Activated T-cell treated with anti-CD3 and anti-CD28 coated beads, Interleukin-2, amount 50 U/mL, for 4 hours (primary cell): ENCODE measurements around the gene NR2F1-AS1. TPM values are rescaled to one million over a fixed set of nuclear protein-coding genes. Genes with fewer than 3 reads are reported as not detected.

Experiments used
- ATAC-seq, 2 donors: fragments of 200-7000 bp; cut with Tn5 transposase; one replicate each; pipeline ENCODE4 v1.10.0; 2021
- DNase-seq: peaks from one replicate; pipeline ENCODE4 v3.0.0-alpha.2; 2020
- H3K27me3 Mint-ChIP-seq: one replicate; pipeline ENCODE4 v1.8.0; 2021; ENCODE audit warnings: low read depth, mixed read lengths
- H3K36me3 Mint-ChIP-seq: one replicate; pipeline ENCODE4 v1.8.0; 2022; ENCODE audit warnings: mixed read lengths; ENCODE audit not compliant: insufficient read depth
- H3K4me1 Mint-ChIP-seq: one replicate; pipeline ENCODE4 v1.8.0; 2021; ENCODE audit warnings: low read depth, mixed read lengths
- H3K4me3 Mint-ChIP-seq: one replicate; pipeline ENCODE4 v1.8.0; 2021; ENCODE audit warnings: mild to moderate bottlenecking, moderate library complexity, mixed read lengths
- H3K9me3 Mint-ChIP-seq: one replicate; pipeline ENCODE4 v1.8.0; 2021; ENCODE audit warnings: mixed read lengths
- total RNA-seq, 3 donors: library from RNA; stranded (reverse); gene quantifications; one replicate each; pipeline ENCODE4 v1.2.1, GENCODE V29; 2021

The NR2F1-AS1 gene
- total RNA-seq, 3 donors from 2014 or later = not detected

GRCh38 chr5:93587597-93588351 is 6.8 kb upstream of the NR2F1-AS1 start:
- Mint-ChIP-seq H3K4me1 (peaks cover 13% of the 10 kb centered on the region), H3K27me3 (peaks cover 69% of the 10 kb centered on the region), H3K4me3 (no peak overlapping the region), H3K36me3 (no peaks in the 10 kb centered on the region), H3K9me3 (peaks cover 4% of the 10 kb centered on the region)
- no peak for DNase-seq
- no peak for ATAC-seq

GRCh38 chr5:93586736-93587596 is 5.9 kb upstream of the NR2F1-AS1 start:
- Mint-ChIP-seq H3K36me3 (no peaks in the 10 kb centered on the region), H3K27me3 (peaks cover 63% of the 10 kb centered on the region), H3K4me1 (peaks cover 13% of the 10 kb centered on the region), H3K9me3 (peaks cover 4% of the 10 kb centered on the region), H3K4me3 (no peak overlapping the region)
- no peak for DNase-seq
- no peak for ATAC-seq

- H3K36me3 Mint-ChIP-seq = no peaks in the 10 kb centered on the region
- no peak for ATAC-seq
- peaks cover 14% of the 10 kb centered on the region for H3K4me1 Mint-ChIP-seq
- peaks cover 54% of the 10 kb centered on the region for H3K27me3 Mint-ChIP-seq
- peaks cover 4% of the 10 kb centered on the region for H3K9me3 Mint-ChIP-seq
- peak overlapping the region; percentile 69 for H3K4me3 Mint-ChIP-seq
- no peak for DNase-seq
Observed at GRCh38 chr5:93585767-93586385, 4.9 kb upstream of the NR2F1-AS1 start.

- peak overlapping the region; percentile 69 for H3K4me3 Mint-ChIP-seq
- ATAC-seq (no peak), DNase-seq (no peak)
- peaks cover 21% of the 10 kb centered on the region for H3K4me1 Mint-ChIP-seq
- H3K36me3 Mint-ChIP-seq = no peaks in the 10 kb centered on the region
- peaks cover 54% of the 10 kb centered on the region for H3K27me3 Mint-ChIP-seq
- peaks cover 4% of the 10 kb centered on the region for H3K9me3 Mint-ChIP-seq
Observed at GRCh38 chr5:93585041-93585766, 4.2 kb upstream of the NR2F1-AS1 start.

- Mint-ChIP-seq H3K4me3 (no peak overlapping the region), H3K4me1 (peaks cover 25% of the 10 kb centered on the region), H3K27me3 (peaks cover 51% of the 10 kb centered on the region), H3K36me3 (no peaks in the 10 kb centered on the region), H3K9me3 (peaks cover 4% of the 10 kb centered on the region)
- ATAC-seq (no peak), DNase-seq (no peak)
Observed at GRCh38 chr5:93584596-93585040, 3.6 kb upstream of the NR2F1-AS1 start.

GRCh38 chr5:93583768-93584595 is 3.0 kb upstream of the NR2F1-AS1 start:
- Mint-ChIP-seq H3K27me3 (peaks cover 44% of the 10 kb centered on the region), H3K36me3 (no peaks in the 10 kb centered on the region), H3K4me3 (peak overlapping the region; percentile 73), H3K4me1 (peaks cover 25% of the 10 kb centered on the region), H3K9me3 (peaks cover 4% of the 10 kb centered on the region)
- peak; percentile 33 to 57 for ATAC-seq
- no peak for DNase-seq

- no peak for DNase-seq
- no peak for ATAC-seq
- peak overlapping the region; percentile 73 for H3K4me3 Mint-ChIP-seq
- H3K27me3 Mint-ChIP-seq = peaks cover 45% of the 10 kb centered on the region
- H3K36me3 Mint-ChIP-seq = no peaks in the 10 kb centered on the region
- peaks cover 23% of the 10 kb centered on the region for H3K4me1 Mint-ChIP-seq
- no peaks in the 10 kb centered on the region for H3K9me3 Mint-ChIP-seq
Observed at GRCh38 chr5:93583439-93583767, 2.4 kb upstream of the NR2F1-AS1 start.

GRCh38 chr5:93582677-93583438 is 1.8 kb upstream of the NR2F1-AS1 start, which contains the start of gene NR2F1:
NR2F1 (plus strand) TSS chr5:93583222; CDS start chr5:93585024, 1,802 bp downstream.
- Mint-ChIP-seq H3K36me3 (no peaks in the 10 kb centered on the region), H3K27me3 (peaks cover 46% of the 10 kb centered on the region), H3K4me1 (peaks cover 20% of the 10 kb centered on the region), H3K9me3 (no peaks in the 10 kb centered on the region), H3K4me3 (peak within 1 kb of the TSS; percentile 73)
- DNase-seq (no peak), ATAC-seq (no peak)

- no peak for DNase-seq
- Mint-ChIP-seq H3K9me3 (no peaks in the 10 kb centered on the region), H3K4me1 (peaks cover 18% of the 10 kb centered on the region), H3K36me3 (no peaks in the 10 kb centered on the region), H3K4me3 (no peak overlapping the region), H3K27me3 (peaks cover 46% of the 10 kb centered on the region)
- no peak for ATAC-seq
Observed at GRCh38 chr5:93582167-93582462, 1.1 kb upstream of the NR2F1-AS1 start.

GRCh38 chr5:93580063-93580926 is 724 bp downstream of the NR2F1-AS1 start:
- peak; percentile 4 to 17 for ATAC-seq
- Mint-ChIP-seq H3K27me3 (peaks cover 47% of the 10 kb centered on the region), H3K4me3 (peak overlapping the region; percentile 68), H3K4me1 (peaks cover 12% of the 10 kb centered on the region), H3K36me3 (no peaks in the 10 kb centered on the region), H3K9me3 (no peaks in the 10 kb centered on the region)
- no peak for DNase-seq

- DNase-seq (no peak), ATAC-seq (peak; percentile 2 to 8)
- no peaks in the 10 kb centered on the region for H3K9me3 Mint-ChIP-seq
- H3K27me3 Mint-ChIP-seq = peaks cover 52% of the 10 kb centered on the region
- H3K36me3 Mint-ChIP-seq = no peaks in the 10 kb centered on the region
- H3K4me3 Mint-ChIP-seq = peak overlapping the region; percentile 68
- peaks cover 12% of the 10 kb centered on the region for H3K4me1 Mint-ChIP-seq
Observed at GRCh38 chr5:93579692-93580062, 1.3 kb downstream of the NR2F1-AS1 start.
